ES-I3 (cell line): ENCODE data around the gene APEX1.

Experiments used
- H3K36me3 ChIP-seq: 2 replicates; pipeline ENCODE4 v1.6.1; 2013; ENCODE audit warnings: mild to moderate bottlenecking, low read length, control low read depth, moderate library complexity; ENCODE audit not compliant: insufficient read depth
- H3K4me1 ChIP-seq: 2 replicates; pipeline ENCODE4 v1.6.1; 2013; ENCODE audit warnings: mild to moderate bottlenecking, control low read depth, low read length; ENCODE audit not compliant: insufficient read depth
- H3K9ac ChIP-seq: 2 replicates; pipeline ENCODE4 v1.6.1; 2013; ENCODE audit warnings: low read depth, mild to moderate bottlenecking, low read length, moderate library complexity
- H3K9me3 ChIP-seq: 2 replicates; pipeline ENCODE4 v1.6.1; 2013; ENCODE audit warnings: mild to moderate bottlenecking, low read length, moderate library complexity; ENCODE audit not compliant: control insufficient read depth, insufficient read depth

APEX1 gene

DNA sequence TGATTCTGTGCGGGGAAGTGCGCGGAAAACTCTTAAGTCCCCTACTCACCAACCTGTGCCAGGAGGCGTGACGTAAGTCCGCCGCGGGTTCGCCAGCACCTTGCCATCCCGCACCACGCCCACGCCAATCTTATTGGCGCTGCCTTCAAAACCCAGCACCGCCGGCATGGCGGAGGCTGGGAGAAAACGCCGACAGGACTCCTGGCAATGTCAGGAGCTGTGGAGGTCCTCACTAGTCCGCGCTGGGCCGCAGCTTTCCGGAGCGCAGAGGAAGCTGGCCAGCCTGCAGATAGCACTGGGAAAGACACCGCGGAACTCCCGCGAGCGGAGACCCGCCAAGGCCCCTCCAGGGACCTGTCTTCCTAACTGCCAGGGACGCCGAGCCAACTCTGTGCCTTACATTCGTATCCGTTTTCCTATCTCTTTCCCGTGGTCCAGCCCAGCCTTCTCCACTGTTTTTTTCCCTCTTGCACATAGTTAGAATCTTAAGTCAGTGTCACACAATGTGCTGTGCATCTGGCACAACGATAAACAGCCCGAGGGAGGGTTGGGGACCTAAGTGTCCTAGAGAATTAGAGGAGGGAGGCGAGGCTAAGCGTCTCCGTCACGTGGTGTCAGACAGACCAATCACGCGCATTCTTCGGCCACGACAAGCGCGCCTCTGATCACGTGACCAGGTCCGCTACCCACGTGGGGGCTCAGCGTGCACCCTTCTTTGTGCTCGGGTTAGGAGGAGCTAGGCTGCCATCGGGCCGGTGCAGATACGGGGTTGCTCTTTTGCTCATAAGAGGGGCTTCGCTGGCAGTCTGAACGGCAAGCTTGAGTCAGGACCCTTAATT, at the start of gene APEX1, which contains the start of gene OSGEP:
APEX1 (plus strand) TSS at position 711 of the 839 bp plus-strand sequence. CDS start 420 bp downstream, outside the sequence.
OSGEP (minus strand) TSS at position 297 of the 839 bp plus-strand sequence; CDS start at position 168, 129 bp downstream.
- H3K9me3 ChIP-seq: no peaks in the 10 kb centered on the region
- peaks cover 37% of the 10 kb centered on the region for H3K36me3 ChIP-seq
- no peaks in the 10 kb centered on the region for H3K4me1 ChIP-seq
- peak within 1 kb of the TSS; percentile 89 for H3K9ac ChIP-seq

GRCh38 chr14:20409226-20409625, 45.8 kb upstream of the APEX1 start:
- no peak overlapping the region for H3K9ac ChIP-seq
- H3K4me1 ChIP-seq: peaks cover 8% of the 10 kb centered on the region
- no peaks in the 10 kb centered on the region for H3K9me3 ChIP-seq
- peaks cover 10% of the 10 kb centered on the region; the same call in 1 of the 2 replicates for H3K36me3 ChIP-seq

GRCh38 chr14:20412411-20412810, 42.6 kb upstream of the APEX1 start:
- H3K4me1 ChIP-seq: peaks cover 9% of the 10 kb centered on the region
- no peaks in the 10 kb centered on the region for H3K9me3 ChIP-seq
- H3K36me3 ChIP-seq: no peaks in the 10 kb centered on the region
- H3K9ac ChIP-seq: peak overlapping the region; percentile 87; the same call in 1 of the 2 replicates

- no peaks in the 10 kb centered on the region for H3K36me3 ChIP-seq
- no peaks in the 10 kb centered on the region for H3K9me3 ChIP-seq
- H3K9ac ChIP-seq: peak within 1 kb of the TSS; percentile 87
- H3K4me1 ChIP-seq: peaks cover 9% of the 10 kb centered on the region
Measured at GRCh38 chr14:20412876-20413743, 41.9 kb upstream of the APEX1 start, which contains the start of gene TEP1. Gene TEP1 (minus strand): TSS chr14:20413501. CDS start chr14:20408439, 5,062 bp downstream.

GRCh38 chr14:20413744-20414082, 41.3 kb upstream of the APEX1 start:
- H3K9me3 ChIP-seq: no peaks in the 10 kb centered on the region
- H3K9ac ChIP-seq: peak overlapping the region; percentile 87
- H3K4me1 ChIP-seq: peaks cover 9% of the 10 kb centered on the region
- no peaks in the 10 kb centered on the region for H3K36me3 ChIP-seq

DNA sequence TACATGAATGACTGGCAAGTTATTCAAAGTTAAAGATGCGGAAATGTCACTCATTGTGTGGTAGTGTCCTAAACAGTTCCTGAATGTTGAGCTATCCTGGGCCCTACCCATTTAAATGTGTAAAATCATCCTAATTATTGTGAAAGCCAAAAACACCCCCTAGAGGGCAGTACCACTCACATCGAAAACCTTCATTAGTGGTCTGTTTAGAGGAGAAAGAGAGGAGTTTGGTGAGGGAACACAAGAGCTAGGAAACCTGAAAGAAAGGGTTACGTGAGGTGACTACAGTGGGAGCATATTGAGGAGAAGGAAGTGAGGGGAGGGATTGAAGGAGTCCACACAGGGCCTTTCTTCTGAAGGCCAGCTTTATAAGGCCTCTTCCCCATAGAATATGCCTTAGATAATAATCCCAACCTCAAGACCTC, 39.2 kb upstream of the APEX1 start:
- H3K36me3 ChIP-seq: no peaks in the 10 kb centered on the region
- H3K9me3 ChIP-seq: no peaks in the 10 kb centered on the region
- H3K4me1 ChIP-seq: peaks cover 9% of the 10 kb centered on the region
- H3K9ac ChIP-seq: no peak overlapping the region

- no peaks in the 10 kb centered on the region for H3K36me3 ChIP-seq
- no peak overlapping the region for H3K9ac ChIP-seq
- peaks cover 10% of the 10 kb centered on the region for H3K4me1 ChIP-seq
- no peaks in the 10 kb centered on the region for H3K9me3 ChIP-seq
Measured at GRCh38 chr14:20416223-20416622, 38.8 kb upstream of the APEX1 start.

DNA sequence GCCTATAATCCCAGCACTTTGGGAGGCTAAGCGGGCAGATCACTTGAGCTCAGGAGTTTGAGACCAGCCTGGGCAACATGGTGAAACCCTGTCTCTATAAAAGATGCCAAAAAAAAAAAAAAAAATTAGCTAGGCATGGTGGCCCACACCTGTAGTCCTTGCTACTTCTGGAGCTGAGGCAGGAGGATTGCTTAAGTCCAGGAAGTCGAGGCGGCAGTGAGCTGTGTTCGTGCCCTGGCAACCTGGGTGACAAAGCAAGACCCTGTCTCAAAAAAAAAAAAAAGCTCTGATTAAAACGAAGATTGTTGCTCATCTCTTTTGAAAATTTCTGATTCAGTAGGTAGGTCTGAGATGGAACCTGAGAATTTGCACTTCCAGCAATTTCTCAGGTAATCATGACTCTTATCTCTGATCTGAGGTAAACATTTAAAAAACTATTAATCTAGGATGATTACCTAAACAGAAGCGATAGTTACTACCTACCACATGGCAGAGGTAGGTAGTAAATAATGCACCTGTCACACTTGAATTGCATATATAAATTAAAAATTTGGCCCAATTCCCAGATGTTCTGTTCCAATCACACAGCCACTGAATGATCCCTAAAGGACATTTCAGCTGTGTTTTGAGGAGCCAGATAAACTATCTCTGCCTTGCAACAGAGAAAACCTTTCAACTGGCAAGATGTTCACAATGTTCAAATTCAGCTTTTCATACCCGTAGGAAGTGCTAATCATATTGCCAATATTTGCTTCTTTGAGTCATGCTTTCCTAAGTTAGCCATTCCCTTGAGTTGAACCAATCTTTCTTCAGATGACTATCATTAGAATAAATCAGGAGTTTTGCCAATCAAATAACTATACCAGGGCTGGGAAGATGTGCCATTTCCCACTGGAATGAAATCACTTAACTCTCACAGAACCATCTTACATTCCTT, 37.5 kb upstream of the APEX1 start:
- Histone ChIP-seq H3K4me1 (peaks cover 11% of the 10 kb centered on the region), H3K36me3 (no peaks in the 10 kb centered on the region), H3K9ac (no peak overlapping the region), H3K9me3 (no peaks in the 10 kb centered on the region)

- no peaks in the 10 kb centered on the region for H3K9me3 ChIP-seq
- H3K9ac ChIP-seq: no peak overlapping the region
- peaks cover 11% of the 10 kb centered on the region for H3K4me1 ChIP-seq
- no peaks in the 10 kb centered on the region for H3K36me3 ChIP-seq
Measured at GRCh38 chr14:20418501-20418909, 36.5 kb upstream of the APEX1 start.

GRCh38 chr14:20419419-20419818, 35.6 kb upstream of the APEX1 start:
- Histone ChIP-seq H3K9ac (no peak overlapping the region), H3K9me3 (no peaks in the 10 kb centered on the region), H3K4me1 (peaks cover 5% of the 10 kb centered on the region), H3K36me3 (no peaks in the 10 kb centered on the region)

DNA sequence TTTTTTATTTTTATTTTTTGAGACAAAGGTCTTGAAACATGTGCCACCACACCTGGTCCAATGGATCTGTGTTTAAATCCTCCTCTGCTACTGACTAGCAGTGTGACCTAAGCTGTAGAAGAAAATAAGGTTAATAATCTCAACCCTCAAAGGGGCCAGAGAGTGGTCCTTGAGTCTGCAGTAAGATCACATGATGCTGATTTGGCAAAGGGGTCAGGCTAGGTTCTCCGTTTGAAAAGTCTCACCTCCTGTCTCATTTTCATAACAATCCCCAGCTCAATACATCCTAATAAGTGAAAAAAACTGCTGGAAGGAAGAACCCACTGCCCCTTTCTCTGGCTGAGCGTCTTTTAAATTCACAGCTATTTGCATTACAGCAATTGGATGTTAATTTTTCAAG, 33.8 kb upstream of the APEX1 start:
- H3K36me3 ChIP-seq: no peaks in the 10 kb centered on the region
- H3K9me3 ChIP-seq: no peaks in the 10 kb centered on the region
- H3K9ac ChIP-seq: no peak overlapping the region
- H3K4me1 ChIP-seq: peaks cover 5% of the 10 kb centered on the region

DNA sequence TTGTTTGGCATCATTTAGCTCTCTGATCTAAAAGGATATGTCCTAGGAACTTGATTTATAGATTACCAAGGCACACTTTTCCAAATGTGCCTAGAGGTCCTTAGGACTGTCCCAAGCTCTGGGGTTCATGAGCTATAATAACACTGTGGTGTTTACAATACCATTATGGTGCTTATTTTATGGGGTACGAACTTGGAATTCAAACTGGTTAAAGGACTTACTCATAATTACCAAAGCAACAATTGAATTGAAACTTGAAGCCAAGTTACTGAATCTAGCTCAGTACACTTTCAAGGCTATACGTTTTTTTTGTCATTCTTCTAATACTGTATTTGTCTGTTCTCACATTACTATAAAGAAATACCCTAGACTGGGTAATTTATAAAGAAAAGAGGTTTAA, 32.1 kb upstream of the APEX1 start:
- Histone ChIP-seq H3K9me3 (no peaks in the 10 kb centered on the region), H3K36me3 (no peaks in the 10 kb centered on the region), H3K9ac (no peak overlapping the region), H3K4me1 (peaks cover 11% of the 10 kb centered on the region)

- H3K36me3 ChIP-seq: no peaks in the 10 kb centered on the region
- no peaks in the 10 kb centered on the region for H3K9me3 ChIP-seq
- H3K9ac ChIP-seq: no peak overlapping the region
- H3K4me1 ChIP-seq: peaks cover 16% of the 10 kb centered on the region
Measured at GRCh38 chr14:20424851-20425250, 30.2 kb upstream of the APEX1 start.
